GM19035 (cell line): ENCODE data around the gene LBR.

ENCODE experiments used
- ATAC-seq: cut with Tn5 transposase; IDR thresholded peaks from one replicate; pipeline ENCODE4 v1.9.1; 2021; ENCODE audit not compliant: unreplicated experiment

Gene LBR

GRCh38 chr1:225378880-225379279 lies 49.0 kb downstream of the LBR start:
- no peak for ATAC-seq

DNA sequence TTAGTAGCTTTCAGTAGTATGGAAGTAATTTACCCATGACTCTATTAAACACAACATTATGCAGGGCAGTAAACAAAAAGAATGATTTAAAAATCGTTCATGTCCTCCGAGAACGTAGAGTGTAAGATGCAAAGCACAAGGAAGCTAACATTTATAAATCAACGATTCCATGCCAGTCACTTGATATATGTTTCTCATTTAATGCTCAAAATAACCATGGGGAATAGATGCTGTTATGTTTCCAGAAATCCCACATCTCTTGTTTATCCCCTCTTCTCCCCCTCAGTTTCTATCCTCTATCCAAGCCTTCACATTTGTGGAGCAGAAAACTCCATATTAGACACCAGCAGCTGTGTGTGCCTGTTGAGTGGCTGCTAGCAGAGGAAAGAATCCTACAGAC lies 52.8 kb downstream of the LBR start:
- no peak for ATAC-seq

GRCh38 chr1:225373155-225373554 lies 54.7 kb downstream of the LBR start:
- no peak for ATAC-seq

- no peak for ATAC-seq
These were observed 56.4 kb downstream of the LBR start for GRCh38 chr1:225371366-225372010.

DNA sequence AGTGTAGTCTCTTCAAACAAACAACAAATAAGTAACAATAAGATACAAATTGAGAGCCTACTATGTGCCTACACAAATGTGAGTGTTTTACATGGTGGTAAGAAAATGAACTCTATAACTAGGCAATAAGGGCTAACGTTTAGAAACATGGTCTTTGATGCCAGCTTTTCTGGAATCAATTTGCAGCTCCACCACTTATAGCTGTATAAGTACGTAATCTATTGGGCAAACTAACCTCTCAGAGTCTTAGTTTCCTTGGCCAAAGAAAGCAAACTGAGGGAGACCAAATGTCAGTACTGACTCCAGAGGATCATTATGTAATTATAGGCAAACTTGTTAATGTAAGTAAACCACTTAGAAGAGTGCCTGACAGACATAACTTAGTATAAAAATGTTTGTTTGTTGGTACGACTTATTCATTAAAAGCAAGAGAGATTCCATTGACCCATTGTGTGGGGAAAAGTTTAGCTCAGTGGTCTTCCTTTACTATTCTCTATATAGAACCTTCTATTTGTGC lies 59.7 kb downstream of the LBR start:
- ATAC-seq = no peak

- ATAC-seq = no peak
These were observed 61.3 kb downstream of the LBR start for GRCh38 chr1:225366552-225366951.

- ATAC-seq = no peak
These were observed 61.8 kb downstream of the LBR start for GRCh38 chr1:225366018-225366417.

- ATAC-seq = no peak
These were observed 63.4 kb downstream of the LBR start for GRCh38 chr1:225364439-225364838.

- ATAC-seq = no peak
These were observed 65.0 kb downstream of the LBR start for GRCh38 chr1:225362805-225363204.

GRCh38 chr1:225361176-225361575 lies 66.7 kb downstream of the LBR start:
- ATAC-seq = no peak

GRCh38 chr1:225360119-225360518 lies 67.7 kb downstream of the LBR start:
- no peak for ATAC-seq

- ATAC-seq = no peak
These were observed 72.0 kb downstream of the LBR start for GRCh38 chr1:225355863-225356262.

DNA sequence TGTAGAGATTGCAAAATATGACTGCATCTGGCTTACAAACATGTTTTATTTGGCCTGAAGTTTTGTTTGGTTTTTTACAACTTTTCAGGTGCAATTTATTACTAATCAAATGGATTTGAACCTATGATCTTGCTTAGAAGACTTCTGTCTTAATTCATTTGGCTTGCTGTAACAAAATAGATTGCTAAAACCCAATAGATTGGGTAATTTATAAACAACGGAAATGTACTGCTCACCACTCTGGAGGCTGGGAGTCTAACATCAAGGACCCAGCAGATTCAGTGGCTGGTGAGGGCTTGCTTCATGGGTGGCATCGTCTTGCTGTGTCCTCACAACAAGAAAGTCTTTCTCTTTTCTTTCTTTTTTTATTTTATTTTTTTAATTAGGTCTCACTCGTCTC lies 72.9 kb downstream of the LBR start:
- no peak for ATAC-seq
